Prostate gland (tissue), 2 donors: ENCODE results near the gene MYO1B.

Experiments
- CTCF ChIP-seq, 4 experiments: fragments of 200-600 bp in 2 of 4; fragments of 450-650 bp in 2 of 4; sonication (generic) in 2 of 4; IDR thresholded peaks; 1 replicate in 3 of 4; 2 replicates in 1 of 4; pipeline ENCODE4 v1.5.1; 2016 to 2019; ENCODE audit warnings: antibody characterized with exemption in 4 of 4, mild to moderate bottlenecking in 2 of 4, moderate library complexity in 2 of 4
- POLR2A ChIP-seq: fragments of 450-650 bp; IDR thresholded peaks from one replicate; pipeline ENCODE4 v1.6.1; 2016; ENCODE audit warnings: antibody characterized with exemption, mild to moderate bottlenecking
- POLR2AphosphoS5 ChIP-seq: sonication (generic); formaldehyde crosslinking; IDR thresholded peaks from one replicate; pipeline ENCODE4 v1.6.1; 2017; ENCODE audit warnings: antibody characterized with exemption

- TF ChIP-seq CTCF (IDR thresholded peaks at IDR 0.05) (no peak), POLR2AphosphoS5 (no peak), POLR2A (no peak)
Measured at GRCh38 chr2:191257934-191258333, 12.7 kb downstream of the MYO1B start.
